ENCODE measurements around the gene NEGR1. TPM values are rescaled to one million over a fixed set of nuclear protein-coding genes. Genes with fewer than 3 reads are reported as not detected.

Gene NEGR1
- total and polyA plus RNA-seq, 7 experiments from 2014 or later = 0.08 to 1.2 TPM; not detected in 5

DNA sequence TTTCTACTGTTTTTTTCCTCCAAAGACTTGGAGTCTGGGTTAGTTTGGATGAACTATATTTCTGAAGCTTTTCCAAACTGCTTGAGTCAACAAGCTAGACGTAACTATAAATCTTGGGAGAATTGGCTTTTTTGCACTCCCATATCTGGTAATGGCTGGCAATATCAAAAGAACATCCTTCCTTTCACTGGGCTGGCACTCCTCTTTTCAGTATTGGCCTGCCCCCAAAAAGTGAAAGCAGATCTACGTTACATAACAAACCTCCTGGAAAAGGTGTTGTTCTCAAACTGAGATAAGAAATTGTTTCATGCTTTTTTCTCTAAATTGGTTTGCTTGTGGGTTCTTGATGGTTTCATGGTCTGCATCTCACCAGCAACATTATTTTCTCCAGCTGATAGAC lies 499.3 kb downstream of the NEGR1 start:
- no peak for ATAC-seq
- H3K27me3 ChIP-seq (ENCODE audit: control insufficient read depth in 2 of 2, insufficient read depth in 2 of 2, low read length in 2 of 2) = no peaks in the 10 kb centered on the region
- POLR2A ChIA-PET = no interaction called here
- H3K27ac Mint-ChIP-seq = no peak overlapping the region
- no peak overlapping the region for H3K27ac ChIP-seq (ENCODE audit: low read depth, low read length)
- no peak overlapping the region for H3K4me3 Mint-ChIP-seq
- peaks cover 0 to 4% (median 0%) of the 10 kb centered on the region in 11 donors for H3K9me3 Mint-ChIP-seq
- no peaks in the 10 kb centered on the region for H3K4me1 Mint-ChIP-seq
- H3K36me3 ChIP-seq (ENCODE audit: control insufficient read depth in 2 of 3, insufficient read depth in 3 of 3, low read length in 3 of 3) = no peaks in the 10 kb centered on the region
- H3K36me3 Mint-ChIP-seq = no peaks in the 10 kb centered on the region
- H3K4me3 ChIP-seq (ENCODE audit: low read length) = no peak overlapping the region
- no peaks in the 10 kb centered on the region for H3K27me3 Mint-ChIP-seq
- no peaks in the 10 kb centered on the region for H3K9me3 ChIP-seq (ENCODE audit: control insufficient read depth in 2 of 3, low read length in 3 of 3)
- H3K4me1 ChIP-seq (ENCODE audit: control insufficient read depth in 2 of 2, insufficient read depth in 2 of 2, low read length in 2 of 2) = no peaks in the 10 kb centered on the region
- CTCF ChIA-PET = no interaction called here
- DNase-seq = no peak
- intact Hi-C loops (cut with micrococcal nuclease) = no loop called here

GRCh38 chr1:71781450-71781849 lies 500.9 kb downstream of the NEGR1 start:
- no peaks in the 10 kb centered on the region for H3K36me3 ChIP-seq (ENCODE audit: control insufficient read depth in 2 of 3, insufficient read depth in 3 of 3, low read length in 3 of 3)
- H3K27me3 ChIP-seq (ENCODE audit: control insufficient read depth in 2 of 2, insufficient read depth in 2 of 2, low read length in 2 of 2) = no peaks in the 10 kb centered on the region
- intact Hi-C loops (cut with micrococcal nuclease) = no loop called here
- DNase-seq (no peak), ATAC-seq (no peak)
- Mint-ChIP-seq H3K4me3 (no peak overlapping the region), H3K9me3 (peaks cover 0 to 3% (median 0%) of the 10 kb centered on the region in 11 donors), H3K27me3 (no peaks in the 10 kb centered on the region), H3K4me1 (no peaks in the 10 kb centered on the region), H3K36me3 (no peaks in the 10 kb centered on the region), H3K27ac (no peak overlapping the region)
- H3K4me3 ChIP-seq (ENCODE audit: low read length) = no peak overlapping the region
- no peaks in the 10 kb centered on the region for H3K9me3 ChIP-seq (ENCODE audit: control insufficient read depth in 2 of 3, low read length in 3 of 3)
- ChIA-PET POLR2A (no interaction called here), CTCF (no interaction called here)
- no peaks in the 10 kb centered on the region for H3K4me1 ChIP-seq (ENCODE audit: control insufficient read depth in 2 of 2, insufficient read depth in 2 of 2, low read length in 2 of 2)
- no peak overlapping the region for H3K27ac ChIP-seq (ENCODE audit: low read depth, low read length)

GRCh38 chr1:71780681-71781080 lies 501.7 kb downstream of the NEGR1 start:
- Histone ChIP-seq H3K27ac (ENCODE audit: low read depth, low read length) (no peak overlapping the region), H3K36me3 (ENCODE audit: control insufficient read depth in 2 of 3, insufficient read depth in 3 of 3, low read length in 3 of 3) (no peaks in the 10 kb centered on the region), H3K27me3 (ENCODE audit: control insufficient read depth in 2 of 2, insufficient read depth in 2 of 2, low read length in 2 of 2) (no peaks in the 10 kb centered on the region), H3K9me3 (ENCODE audit: control insufficient read depth in 2 of 3, low read length in 3 of 3) (no peaks in the 10 kb centered on the region), H3K4me1 (ENCODE audit: control insufficient read depth in 2 of 2, insufficient read depth in 2 of 2, low read length in 2 of 2) (no peaks in the 10 kb centered on the region), H3K4me3 (ENCODE audit: low read length) (no peak overlapping the region)
- intact Hi-C loops (cut with micrococcal nuclease) = no loop called here
- H3K9me3 Mint-ChIP-seq = peaks cover 0 to 3% (median 0%) of the 10 kb centered on the region in 11 donors
- DNase-seq = no peak
- no peak overlapping the region for H3K4me3 Mint-ChIP-seq
- no peak overlapping the region for H3K27ac Mint-ChIP-seq
- no peaks in the 10 kb centered on the region for H3K27me3 Mint-ChIP-seq
- no peaks in the 10 kb centered on the region for H3K4me1 Mint-ChIP-seq
- POLR2A ChIA-PET = no interaction called here
- no peaks in the 10 kb centered on the region for H3K36me3 Mint-ChIP-seq
- ATAC-seq = no peak
- CTCF ChIA-PET = no interaction called here

DNA sequence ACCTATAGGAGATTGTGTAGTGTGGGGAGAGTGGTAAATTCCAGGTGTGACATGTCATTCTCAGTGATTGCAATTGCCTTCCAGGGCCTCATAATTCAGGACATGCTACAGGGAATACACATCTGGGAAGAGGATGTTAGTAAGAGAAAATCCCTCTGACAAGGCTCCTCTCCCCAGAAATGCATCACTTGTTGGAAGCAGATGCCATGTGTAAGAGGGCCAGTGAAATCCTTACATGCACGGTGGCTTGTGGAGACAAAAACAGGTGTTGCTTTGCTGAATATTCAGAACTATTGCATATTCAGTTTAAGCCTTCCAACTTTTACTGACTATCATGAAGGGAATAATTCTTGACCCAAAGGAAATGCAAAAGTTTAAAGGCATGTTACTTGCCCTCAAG lies 503.4 kb downstream of the NEGR1 start:
- H3K36me3 Mint-ChIP-seq = no peaks in the 10 kb centered on the region
- ATAC-seq (no peak), DNase-seq (no peak)
- no peak overlapping the region for H3K27ac Mint-ChIP-seq
- CTCF ChIA-PET = no interaction called here
- Histone ChIP-seq H3K4me3 (ENCODE audit: low read length) (no peak overlapping the region), H3K27ac (ENCODE audit: low read depth, low read length) (no peak overlapping the region), H3K27me3 (ENCODE audit: control insufficient read depth in 2 of 2, insufficient read depth in 2 of 2, low read length in 2 of 2) (no peaks in the 10 kb centered on the region), H3K4me1 (ENCODE audit: control insufficient read depth in 2 of 2, insufficient read depth in 2 of 2, low read length in 2 of 2) (no peaks in the 10 kb centered on the region), H3K36me3 (ENCODE audit: control insufficient read depth in 2 of 3, insufficient read depth in 3 of 3, low read length in 3 of 3) (no peaks in the 10 kb centered on the region), H3K9me3 (ENCODE audit: control insufficient read depth in 2 of 3, low read length in 3 of 3) (no peaks in the 10 kb centered on the region)
- no peak overlapping the region for H3K4me3 Mint-ChIP-seq
- no peaks in the 10 kb centered on the region for H3K27me3 Mint-ChIP-seq
- no peaks in the 10 kb centered on the region for H3K4me1 Mint-ChIP-seq
- peaks cover 0 to 3% (median 0%) of the 10 kb centered on the region in 11 donors for H3K9me3 Mint-ChIP-seq
- POLR2A ChIA-PET = no interaction called here
- intact Hi-C loops (cut with micrococcal nuclease) = no loop called here

DNA sequence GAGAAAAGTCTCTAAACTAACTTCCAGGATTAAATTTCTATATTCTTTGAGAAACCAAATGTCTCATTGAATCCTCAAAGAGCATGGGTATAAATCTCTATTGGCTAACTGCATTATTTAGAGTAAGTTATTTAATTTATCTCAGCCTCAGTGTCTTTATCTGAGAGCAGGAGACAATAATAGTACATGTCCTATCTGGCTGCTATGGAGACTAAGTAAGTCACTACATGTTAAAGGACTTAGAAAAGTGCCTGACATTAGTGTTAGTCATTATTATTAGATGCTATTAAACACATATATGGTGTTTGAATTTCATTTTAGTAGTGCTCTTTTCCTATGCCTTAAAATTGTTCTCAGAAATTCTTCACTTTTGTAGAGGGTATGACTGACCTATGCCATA lies 505.2 kb downstream of the NEGR1 start:
- Histone ChIP-seq H3K4me3 (ENCODE audit: low read length) (no peak overlapping the region), H3K27me3 (ENCODE audit: control insufficient read depth in 2 of 2, insufficient read depth in 2 of 2, low read length in 2 of 2) (no peaks in the 10 kb centered on the region), H3K27ac (ENCODE audit: low read depth, low read length) (no peak overlapping the region), H3K36me3 (ENCODE audit: control insufficient read depth in 2 of 3, insufficient read depth in 3 of 3, low read length in 3 of 3) (no peaks in the 10 kb centered on the region), H3K9me3 (ENCODE audit: control insufficient read depth in 2 of 3, low read length in 3 of 3) (no peaks in the 10 kb centered on the region), H3K4me1 (ENCODE audit: control insufficient read depth in 2 of 2, insufficient read depth in 2 of 2, low read length in 2 of 2) (no peaks in the 10 kb centered on the region)
- Mint-ChIP-seq H3K36me3 (no peaks in the 10 kb centered on the region), H3K4me3 (no peak overlapping the region), H3K27me3 (no peaks in the 10 kb centered on the region), H3K27ac (no peak overlapping the region), H3K9me3 (peaks cover 0 to 3% (median 0%) of the 10 kb centered on the region in 11 donors), H3K4me1 (no peaks in the 10 kb centered on the region)
- intact Hi-C loops (cut with micrococcal nuclease) = no loop called here
- ATAC-seq (no peak), DNase-seq (no peak)
- CTCF ChIA-PET = no interaction called here
- POLR2A ChIA-PET = no interaction called here

DNA sequence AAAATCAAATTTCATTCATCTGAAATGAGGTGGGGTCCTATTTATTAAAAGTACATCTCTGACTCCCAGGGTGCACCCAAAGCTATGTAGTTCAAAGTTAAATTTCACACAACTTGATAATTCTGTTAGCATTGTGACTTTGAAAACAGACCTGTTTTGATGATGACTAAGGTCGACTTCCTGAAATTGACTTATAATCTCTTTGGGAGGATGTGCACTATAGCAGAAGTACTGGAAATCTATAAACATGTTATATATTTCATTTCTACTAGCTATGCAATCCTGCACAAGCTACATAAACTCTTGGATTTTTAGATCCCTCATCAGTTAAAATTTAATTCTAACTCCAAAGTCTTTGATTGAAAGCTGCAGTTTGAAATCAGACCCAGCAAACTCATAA lies 507.6 kb downstream of the NEGR1 start:
- H3K27me3 ChIP-seq (ENCODE audit: control insufficient read depth in 2 of 2, insufficient read depth in 2 of 2, low read length in 2 of 2) = no peaks in the 10 kb centered on the region
- no peaks in the 10 kb centered on the region for H3K36me3 ChIP-seq (ENCODE audit: control insufficient read depth in 2 of 3, insufficient read depth in 3 of 3, low read length in 3 of 3)
- H3K9me3 ChIP-seq (ENCODE audit: control insufficient read depth in 2 of 3, low read length in 3 of 3) = no peaks in the 10 kb centered on the region
- H3K4me1 ChIP-seq (ENCODE audit: control insufficient read depth in 2 of 2, insufficient read depth in 2 of 2, low read length in 2 of 2) = no peaks in the 10 kb centered on the region
- intact Hi-C loops (cut with micrococcal nuclease) = no loop called here
- H3K27me3 Mint-ChIP-seq = no peaks in the 10 kb centered on the region
- H3K4me3 Mint-ChIP-seq = no peak overlapping the region
- DNase-seq (no peak), ATAC-seq (no peak)
- no peak overlapping the region for H3K27ac ChIP-seq (ENCODE audit: low read depth, low read length)
- CTCF ChIA-PET = no interaction called here
- H3K4me3 ChIP-seq (ENCODE audit: low read length) = no peak overlapping the region
- POLR2A ChIA-PET = no interaction called here
- peaks cover 0 to 6% (median 1%) of the 10 kb centered on the region in 11 donors for H3K9me3 Mint-ChIP-seq
- no peaks in the 10 kb centered on the region for H3K4me1 Mint-ChIP-seq
- H3K27ac Mint-ChIP-seq = no peak overlapping the region
- H3K36me3 Mint-ChIP-seq = no peaks in the 10 kb centered on the region

DNA sequence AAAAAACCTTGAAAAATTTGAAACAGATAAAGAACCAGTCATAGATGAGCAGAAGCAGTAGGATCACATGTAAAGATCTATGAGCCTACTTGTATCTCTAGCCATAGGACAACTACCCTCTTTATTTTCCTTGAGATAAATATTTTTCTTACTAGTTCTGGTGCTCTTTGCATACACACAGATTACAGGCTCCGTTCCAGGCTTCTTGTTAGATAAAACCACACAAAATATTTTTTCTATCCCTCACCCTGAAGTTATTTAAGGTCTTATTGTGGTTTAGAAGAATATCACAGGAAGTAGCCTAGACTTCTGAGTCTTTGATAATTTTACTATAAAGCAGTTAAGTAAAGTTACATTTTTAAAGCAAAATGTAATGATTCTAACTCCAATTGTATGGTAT lies 512.2 kb downstream of the NEGR1 start:
- CTCF ChIA-PET = no interaction called here
- H3K27ac ChIP-seq (ENCODE audit: low read depth, low read length) = no peak overlapping the region

More for the DNA sequence above, 512.2 kb downstream of the NEGR1 start:
- Mint-ChIP-seq H3K4me1 (no peaks in the 10 kb centered on the region), H3K9me3 (peaks cover 0 to 23% (median 4%) of the 10 kb centered on the region in 11 donors), H3K36me3 (no peaks in the 10 kb centered on the region), H3K27ac (no peak overlapping the region), H3K27me3 (no peaks in the 10 kb centered on the region), H3K4me3 (no peak overlapping the region)
- intact Hi-C loops (cut with micrococcal nuclease) = no loop called here
- H3K4me3 ChIP-seq (ENCODE audit: low read length) = no peak overlapping the region
- H3K9me3 ChIP-seq (ENCODE audit: control insufficient read depth in 2 of 3, low read length in 3 of 3) = no peaks in the 10 kb centered on the region
- DNase-seq (no peak), ATAC-seq (no peak)
- POLR2A ChIA-PET = no interaction called here
- H3K4me1 ChIP-seq (ENCODE audit: control insufficient read depth in 2 of 2, insufficient read depth in 2 of 2, low read length in 2 of 2) = no peaks in the 10 kb centered on the region
- H3K36me3 ChIP-seq (ENCODE audit: control insufficient read depth in 2 of 3, insufficient read depth in 3 of 3, low read length in 3 of 3) = no peaks in the 10 kb centered on the region
- no peaks in the 10 kb centered on the region for H3K27me3 ChIP-seq (ENCODE audit: control insufficient read depth in 2 of 2, insufficient read depth in 2 of 2, low read length in 2 of 2)

Data from naive thymus-derived CD4-positive, alpha-beta T cell (primary cell).